ENCODE measurements around the gene CLEC11A.

Gene CLEC11A

DNA sequence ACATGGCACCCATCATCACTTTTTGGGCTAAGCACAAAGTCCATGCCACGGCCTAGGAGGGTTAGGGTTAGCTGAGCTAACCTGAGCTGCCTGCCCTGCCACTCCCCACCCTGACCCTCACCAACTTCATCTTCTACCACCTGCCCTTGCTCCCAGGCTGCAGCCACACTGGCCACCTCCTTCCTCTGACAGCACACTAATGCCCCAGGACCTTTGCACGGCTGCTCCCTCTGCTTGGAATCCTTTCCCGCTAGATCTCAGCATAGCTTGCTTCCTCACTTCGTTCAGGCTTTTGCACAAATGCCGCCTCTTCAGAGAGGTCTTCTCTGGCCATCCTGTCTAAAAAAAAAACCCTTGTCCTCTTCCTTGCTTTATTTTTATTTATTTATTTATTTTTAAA, 16.8 kb upstream of the CLEC11A start:
- Histone ChIP-seq H3K36me3 (ENCODE audit: control insufficient read depth, low read length) (no peaks in the 10 kb centered on the region), H3K9me2 (replicated peaks; ENCODE audit: control insufficient read depth, low read length) (no peaks in the 10 kb centered on the region), H3F3A (ENCODE audit: control insufficient read depth, insufficient read depth) (no peaks in the 10 kb centered on the region), H3K27ac (ENCODE audit: low read depth, low read length) (no peak overlapping the region), H3K27me3 (ENCODE audit: control insufficient read depth, low read length) (no peaks in the 10 kb centered on the region), H3K4me2 (ENCODE audit: low read length) (no peak overlapping the region), H3K4me1 (ENCODE audit: control insufficient read depth, low read length) (no peaks in the 10 kb centered on the region), H3K79me2 (ENCODE audit: control insufficient read depth, low read length) (no peaks in the 10 kb centered on the region), H3K9me3 (ENCODE audit: control insufficient read depth, insufficient read depth, low read length) (no peaks in the 10 kb centered on the region), H3K4me3 (ENCODE audit: low read length) (no peak overlapping the region), H4K20me1 (ENCODE audit: control insufficient read depth, insufficient read depth, low read depth, low read length) (no peaks in the 10 kb centered on the region)
- TF ChIP-seq EZH2phosphoT487 (IDR thresholded peaks at IDR 0.05; ENCODE audit: borderline replicate concordance, low read length) = no peak

DNA sequence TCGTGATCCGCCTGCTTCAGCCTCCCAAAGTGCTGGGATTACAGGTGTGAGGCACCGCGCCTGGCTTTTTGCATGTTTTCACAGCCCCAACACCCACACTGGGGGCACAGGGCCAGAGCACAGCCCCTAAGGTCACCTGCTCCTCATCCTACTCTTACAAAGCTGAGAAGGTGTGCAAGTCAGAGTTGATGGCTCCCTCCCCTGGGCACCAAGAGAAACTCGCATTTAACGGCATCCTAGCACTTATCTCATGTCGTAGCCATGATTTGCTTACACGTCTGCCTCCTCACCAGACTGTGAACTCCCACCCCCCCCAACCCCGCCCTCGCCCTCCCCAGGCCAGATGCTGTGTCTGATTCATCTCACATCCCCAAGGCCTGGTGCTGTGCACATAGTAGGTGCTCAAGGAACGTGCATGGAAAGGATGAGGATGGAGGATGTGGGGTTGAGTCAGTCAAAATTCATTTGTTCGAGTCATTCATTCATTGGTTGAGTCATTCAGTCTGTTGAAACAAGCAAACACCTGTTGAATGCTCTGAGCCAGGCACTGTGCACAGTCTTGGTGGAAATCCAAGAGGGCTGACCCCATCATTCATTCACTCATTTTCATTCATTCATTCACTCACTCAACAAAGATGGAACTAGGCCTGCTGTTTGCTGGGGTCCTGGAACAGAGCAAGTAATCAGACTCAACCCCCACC, 14.8 kb upstream of the CLEC11A start:
- Histone ChIP-seq H3K27ac (ENCODE audit: low read depth, low read length) (no peak overlapping the region), H4K20me1 (ENCODE audit: control insufficient read depth, insufficient read depth, low read depth, low read length) (no peaks in the 10 kb centered on the region), H3F3A (ENCODE audit: control insufficient read depth, insufficient read depth) (no peaks in the 10 kb centered on the region), H3K9me3 (ENCODE audit: control insufficient read depth, insufficient read depth, low read length) (no peaks in the 10 kb centered on the region), H3K79me2 (ENCODE audit: control insufficient read depth, low read length) (no peaks in the 10 kb centered on the region), H3K27me3 (ENCODE audit: control insufficient read depth, low read length) (no peaks in the 10 kb centered on the region), H3K9me2 (replicated peaks; ENCODE audit: control insufficient read depth, low read length) (no peaks in the 10 kb centered on the region), H3K36me3 (ENCODE audit: control insufficient read depth, low read length) (no peaks in the 10 kb centered on the region), H3K4me2 (ENCODE audit: low read length) (no peak overlapping the region), H3K4me3 (ENCODE audit: low read length) (no peak overlapping the region), H3K4me1 (ENCODE audit: control insufficient read depth, low read length) (peaks cover 10% of the 10 kb centered on the region)
- no peak for TF ChIP-seq EZH2phosphoT487 (IDR thresholded peaks at IDR 0.05; ENCODE audit: borderline replicate concordance, low read length)
- TF ChIP-seq, protein P1, sequence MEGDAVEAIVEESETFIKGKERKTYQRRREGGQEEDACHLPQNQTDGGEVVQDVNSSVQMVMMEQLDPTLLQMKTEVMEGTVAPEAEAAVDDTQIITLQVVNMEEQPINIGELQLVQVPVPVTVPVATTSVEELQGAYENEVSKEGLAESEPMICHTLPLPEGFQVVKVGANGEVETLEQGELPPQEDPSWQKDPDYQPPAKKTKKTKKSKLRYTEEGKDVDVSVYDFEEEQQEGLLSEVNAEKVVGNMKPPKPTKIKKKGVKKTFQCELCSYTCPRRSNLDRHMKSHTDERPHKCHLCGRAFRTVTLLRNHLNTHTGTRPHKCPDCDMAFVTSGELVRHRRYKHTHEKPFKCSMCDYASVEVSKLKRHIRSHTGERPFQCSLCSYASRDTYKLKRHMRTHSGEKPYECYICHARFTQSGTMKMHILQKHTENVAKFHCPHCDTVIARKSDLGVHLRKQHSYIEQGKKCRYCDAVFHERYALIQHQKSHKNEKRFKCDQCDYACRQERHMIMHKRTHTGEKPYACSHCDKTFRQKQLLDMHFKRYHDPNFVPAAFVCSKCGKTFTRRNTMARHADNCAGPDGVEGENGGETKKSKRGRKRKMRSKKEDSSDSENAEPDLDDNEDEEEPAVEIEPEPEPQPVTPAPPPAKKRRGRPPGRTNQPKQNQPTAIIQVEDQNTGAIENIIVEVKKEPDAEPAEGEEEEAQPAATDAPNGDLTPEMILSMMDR (IDR thresholded peaks at IDR 0.05; ENCODE audit: low read depth, low read length, poor library complexity, severe bottlenecking) = no peak

DNA sequence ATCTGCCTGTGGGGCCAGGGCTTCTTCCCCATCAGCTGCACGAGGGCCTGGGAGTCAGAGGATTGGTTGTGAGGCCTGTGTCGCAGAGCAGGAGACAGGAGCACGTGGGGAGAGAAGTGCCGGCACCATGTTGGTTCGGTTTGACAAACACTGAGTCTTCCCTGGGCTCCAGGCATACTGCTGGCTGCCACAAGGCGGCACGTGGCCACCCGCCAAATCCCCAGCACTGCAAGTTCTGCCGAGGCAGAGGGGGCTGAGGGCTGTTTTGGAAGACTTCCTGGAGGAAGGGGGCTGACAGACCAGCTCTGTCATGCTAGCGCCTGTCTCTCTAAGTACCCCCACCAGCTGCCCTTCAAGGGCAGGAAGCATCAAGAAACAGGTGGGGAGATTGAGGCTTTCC, 13.1 kb upstream of the CLEC11A start:
- Histone ChIP-seq H3K9me2 (replicated peaks; ENCODE audit: control insufficient read depth, low read length) (no peaks in the 10 kb centered on the region), H3K4me3 (ENCODE audit: low read length) (no peak overlapping the region), H4K20me1 (ENCODE audit: control insufficient read depth, insufficient read depth, low read depth, low read length) (no peaks in the 10 kb centered on the region), H3K4me2 (ENCODE audit: low read length) (no peak overlapping the region), H3F3A (ENCODE audit: control insufficient read depth, insufficient read depth) (no peaks in the 10 kb centered on the region), H3K4me1 (ENCODE audit: control insufficient read depth, low read length) (peaks cover 12% of the 10 kb centered on the region), H3K9me3 (ENCODE audit: control insufficient read depth, insufficient read depth, low read length) (no peaks in the 10 kb centered on the region), H3K79me2 (ENCODE audit: control insufficient read depth, low read length) (no peaks in the 10 kb centered on the region), H3K27ac (ENCODE audit: low read depth, low read length) (no peak overlapping the region), H3K27me3 (ENCODE audit: control insufficient read depth, low read length) (no peaks in the 10 kb centered on the region), H3K36me3 (ENCODE audit: control insufficient read depth, low read length) (no peaks in the 10 kb centered on the region)
- no peak for TF ChIP-seq EZH2phosphoT487 (IDR thresholded peaks at IDR 0.05; ENCODE audit: borderline replicate concordance, low read length)
- TF ChIP-seq, protein P1 (IDR thresholded peaks at IDR 0.05; ENCODE audit: low read depth, low read length, poor library complexity, severe bottlenecking) = no peak

DNA sequence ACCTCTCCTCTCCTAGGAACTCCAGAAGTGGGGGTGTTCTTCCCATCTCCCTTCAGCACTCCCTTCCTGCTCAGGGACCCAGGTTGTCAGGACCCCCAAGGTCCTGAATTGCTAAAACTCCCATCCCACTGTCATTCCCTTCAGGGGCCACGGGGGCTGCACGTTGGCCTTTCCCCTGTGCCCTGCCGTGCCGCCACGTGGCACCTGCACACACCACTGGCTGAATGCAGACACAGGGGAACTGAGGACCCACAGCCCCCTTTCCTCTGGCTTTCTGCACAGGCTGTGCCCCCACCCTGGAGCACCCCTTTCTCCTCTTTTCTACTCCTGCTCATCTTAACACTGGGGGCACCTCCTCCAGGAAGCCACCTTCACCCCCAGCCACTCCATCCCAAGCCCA, 12.6 kb upstream of the CLEC11A start:
- Histone ChIP-seq H3F3A (ENCODE audit: control insufficient read depth, insufficient read depth) (no peaks in the 10 kb centered on the region), H4K20me1 (ENCODE audit: control insufficient read depth, insufficient read depth, low read depth, low read length) (no peaks in the 10 kb centered on the region), H3K9me2 (replicated peaks; ENCODE audit: control insufficient read depth, low read length) (no peaks in the 10 kb centered on the region), H3K27me3 (ENCODE audit: control insufficient read depth, low read length) (no peaks in the 10 kb centered on the region), H3K9me3 (ENCODE audit: control insufficient read depth, insufficient read depth, low read length) (no peaks in the 10 kb centered on the region), H3K27ac (ENCODE audit: low read depth, low read length) (no peak overlapping the region), H3K4me3 (ENCODE audit: low read length) (no peak overlapping the region), H3K4me2 (ENCODE audit: low read length) (no peak overlapping the region), H3K36me3 (ENCODE audit: control insufficient read depth, low read length) (no peaks in the 10 kb centered on the region), H3K79me2 (ENCODE audit: control insufficient read depth, low read length) (no peaks in the 10 kb centered on the region), H3K4me1 (ENCODE audit: control insufficient read depth, low read length) (peaks cover 12% of the 10 kb centered on the region)
- TF ChIP-seq, protein P1 (IDR thresholded peaks at IDR 0.05; ENCODE audit: low read depth, low read length, poor library complexity, severe bottlenecking) = no peak
